ENCODE data around the gene SUMF1.

Gene SUMF1

DNA sequence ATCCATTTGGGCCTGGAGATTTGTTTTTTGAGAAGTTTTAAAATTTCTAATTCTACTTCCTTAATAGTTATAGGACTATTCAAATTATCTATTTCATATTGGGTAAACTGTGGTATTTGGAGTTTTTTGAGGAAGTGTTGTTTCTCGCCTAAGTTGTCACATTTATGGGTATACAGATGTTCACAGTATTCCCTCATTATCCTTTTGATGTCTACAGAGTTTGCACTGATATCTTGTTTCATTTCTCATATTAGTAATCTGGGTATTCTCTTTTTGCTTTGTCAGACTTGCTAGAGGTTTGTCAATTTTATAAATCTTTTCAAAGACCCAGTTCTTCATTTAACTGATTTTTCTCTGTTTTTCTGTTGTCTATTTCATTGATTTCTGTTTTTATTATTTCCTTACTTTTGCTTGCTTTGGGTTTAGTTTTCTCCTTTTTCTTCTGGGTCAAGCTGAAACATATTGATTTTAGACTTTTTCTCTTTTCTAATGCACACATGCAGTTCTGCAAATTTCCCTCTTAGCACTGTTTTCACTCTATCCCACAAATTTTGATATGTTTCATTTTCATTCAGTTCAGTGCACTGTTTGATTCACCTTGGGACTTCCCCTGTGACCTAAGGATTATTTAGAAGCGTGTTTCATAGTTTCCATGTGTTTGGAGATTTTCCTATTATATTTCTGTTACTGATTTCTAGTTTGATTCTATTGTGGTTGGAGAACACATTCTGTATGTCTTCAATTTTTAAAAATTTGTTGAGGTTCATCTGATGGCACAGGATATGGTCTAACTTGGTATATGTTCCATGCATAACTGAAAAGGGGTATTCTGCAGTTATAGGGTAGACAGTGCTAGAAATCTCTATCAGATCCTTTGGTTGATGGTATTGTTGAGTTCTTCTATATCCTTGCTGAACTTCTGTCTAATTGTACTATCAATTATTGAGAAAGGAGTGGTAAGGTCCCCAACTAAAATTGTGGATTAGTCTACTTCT lies 79.6 kb downstream of the SUMF1 start:
- DNase-seq (ENCODE audit: low read depth in 3 of 3), result no peak

- DNase-seq (ENCODE audit: low read depth in 3 of 3), result no peak
Measured at GRCh38 chr3:4385201-4385600, 81.9 kb downstream of the SUMF1 start.

DNA sequence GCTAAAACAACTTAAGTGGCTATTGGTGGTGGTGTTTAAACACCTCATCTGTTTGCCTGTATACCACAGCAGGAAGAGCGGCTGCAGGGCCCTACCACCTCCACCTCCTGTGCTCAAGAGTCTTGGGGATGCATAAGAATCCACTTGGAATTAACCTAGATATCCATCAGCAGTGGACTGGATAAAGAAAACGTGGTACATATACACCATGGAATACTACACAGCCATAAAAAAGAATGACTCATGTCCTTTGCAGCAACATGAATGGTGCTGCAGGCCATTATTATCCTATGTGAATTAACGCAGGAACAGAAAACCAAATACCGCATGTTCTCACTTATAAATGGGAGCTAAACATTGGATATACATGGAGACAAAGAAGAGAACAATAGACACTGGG lies 87.1 kb downstream of the SUMF1 start:
- no peak for DNase-seq (ENCODE audit: low read depth in 3 of 3)

- DNase-seq (ENCODE audit: low read depth in 3 of 3), result no peak
Measured at GRCh38 chr3:4376499-4376898, 90.6 kb downstream of the SUMF1 start.

DNA sequence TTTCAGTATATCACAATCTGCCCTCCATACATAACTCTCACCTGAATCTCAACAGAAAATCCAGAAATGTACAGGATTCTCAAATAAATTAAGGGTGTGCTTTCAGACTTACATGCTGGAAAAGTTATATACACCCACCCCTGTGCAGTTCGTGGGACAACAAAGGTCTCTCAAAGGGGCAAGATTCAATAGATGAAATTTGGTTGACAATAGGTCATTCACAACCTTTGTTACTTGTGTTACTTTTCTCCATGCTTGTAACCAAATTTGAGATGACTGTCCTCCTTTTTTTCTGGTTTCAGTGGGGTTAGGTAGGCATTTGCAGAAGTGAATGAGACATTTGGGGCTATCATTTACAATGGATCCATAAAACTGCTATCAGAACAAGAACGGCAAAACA lies 91.2 kb downstream of the SUMF1 start:
- no peak for DNase-seq (ENCODE audit: low read depth in 3 of 3)

GRCh38 chr3:4373669-4374068 lies 93.4 kb downstream of the SUMF1 start:
- DNase-seq (ENCODE audit: low read depth in 3 of 3), result no peak

GRCh38 chr3:4362523-4362922 lies 104.5 kb downstream of the SUMF1 start:
- DNase-seq (ENCODE audit: low read depth in 3 of 3), result no peak

- DNase-seq (ENCODE audit: low read depth in 3 of 3), result no peak
Measured at GRCh38 chr3:4360817-4361216, 106.3 kb downstream of the SUMF1 start.

GRCh38 chr3:4359805-4360502 lies 107.1 kb downstream of the SUMF1 start:
- no peak for DNase-seq (ENCODE audit: low read depth in 3 of 3)

- DNase-seq (ENCODE audit: low read depth in 3 of 3), result no peak
Measured at GRCh38 chr3:4358273-4358672, 108.8 kb downstream of the SUMF1 start.

DNA sequence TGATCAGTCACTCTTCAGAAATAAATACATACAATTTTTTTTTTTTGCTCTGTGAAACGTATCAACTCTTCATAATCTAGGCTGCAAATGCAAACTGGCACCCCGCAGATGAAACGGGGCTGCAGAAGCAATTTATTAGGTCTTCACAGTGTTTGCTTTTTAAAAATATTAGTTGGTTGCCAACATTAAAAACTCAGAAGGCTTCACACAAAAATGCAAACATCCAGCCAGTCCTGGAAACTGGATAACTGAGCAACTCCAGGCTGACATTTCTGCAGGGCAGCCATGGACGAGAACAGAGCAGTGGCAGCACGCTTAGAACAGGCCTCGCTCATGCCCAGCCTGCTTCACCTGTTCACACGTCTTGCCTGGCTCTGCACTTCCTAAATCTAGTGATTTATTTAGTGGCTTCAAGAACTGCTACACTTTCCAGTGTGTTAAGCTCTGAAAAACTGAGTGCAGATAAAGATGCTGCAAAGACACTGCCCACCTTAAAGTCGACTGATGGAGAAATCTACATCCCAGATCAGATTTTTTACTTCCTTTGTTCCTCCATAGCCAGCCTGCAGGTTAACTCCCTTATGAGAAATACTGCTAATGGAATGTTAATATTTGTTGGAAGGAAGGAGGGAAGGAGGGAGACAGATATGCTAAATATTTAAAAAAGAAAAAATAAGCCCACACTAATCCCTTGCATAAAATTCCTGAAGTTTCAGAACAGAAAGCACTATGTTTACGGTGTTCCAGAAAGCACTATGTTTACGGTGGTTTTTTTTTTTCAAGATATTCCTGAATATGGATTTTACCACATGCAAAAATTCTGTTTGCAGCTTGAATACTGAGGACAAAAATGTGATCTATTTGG lies 110.3 kb downstream of the SUMF1 start:
- no peak for DNase-seq (ENCODE audit: low read depth in 3 of 3)

GRCh38 chr3:4356220-4356540 lies 110.9 kb downstream of the SUMF1 start:
- DNase-seq (ENCODE audit: low read depth in 3 of 3), result no peak

DNA sequence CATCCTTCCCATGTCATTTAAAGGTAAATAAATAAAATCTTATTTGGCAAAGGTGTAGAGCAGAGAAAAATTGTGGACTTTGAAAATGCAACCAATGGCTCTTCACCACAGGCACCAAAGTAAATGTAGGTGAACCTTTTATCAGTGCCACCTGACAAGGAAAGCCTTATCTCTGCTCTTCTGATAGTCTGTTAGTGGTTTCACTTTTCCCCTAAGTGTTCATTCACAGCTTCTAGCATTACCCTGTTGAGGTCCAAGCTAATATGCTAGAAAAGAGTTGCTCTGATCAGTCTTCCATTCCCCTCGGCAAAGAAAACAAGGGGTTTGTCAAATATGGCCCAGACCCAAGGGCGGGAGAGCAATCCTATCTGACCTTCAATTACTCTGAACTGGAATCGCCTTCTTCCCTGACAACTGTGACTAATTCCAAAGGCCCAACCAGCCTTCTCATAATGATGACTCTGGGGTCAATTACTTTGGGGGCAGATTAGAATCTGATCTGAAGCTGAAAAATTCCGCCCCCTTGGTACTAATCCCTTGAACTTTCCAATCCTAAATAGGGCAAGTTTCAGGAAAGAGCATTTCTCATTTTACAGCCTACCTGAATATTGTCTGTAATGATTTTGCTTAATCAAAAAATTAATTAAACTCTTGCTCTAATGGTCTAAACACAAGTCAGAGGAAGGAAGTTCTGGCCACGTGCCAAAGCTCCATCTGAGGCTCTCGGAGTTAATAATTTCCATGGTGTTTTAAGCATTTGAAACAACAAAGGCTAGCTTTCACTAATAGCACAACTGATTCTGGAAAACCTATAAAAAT lies 111.5 kb downstream of the SUMF1 start:
- DNase-seq (ENCODE audit: low read depth in 3 of 3), result no peak

- DNase-seq (ENCODE audit: low read depth in 3 of 3), result no peak
Measured at GRCh38 chr3:4351872-4352271, 115.2 kb downstream of the SUMF1 start.

DNA sequence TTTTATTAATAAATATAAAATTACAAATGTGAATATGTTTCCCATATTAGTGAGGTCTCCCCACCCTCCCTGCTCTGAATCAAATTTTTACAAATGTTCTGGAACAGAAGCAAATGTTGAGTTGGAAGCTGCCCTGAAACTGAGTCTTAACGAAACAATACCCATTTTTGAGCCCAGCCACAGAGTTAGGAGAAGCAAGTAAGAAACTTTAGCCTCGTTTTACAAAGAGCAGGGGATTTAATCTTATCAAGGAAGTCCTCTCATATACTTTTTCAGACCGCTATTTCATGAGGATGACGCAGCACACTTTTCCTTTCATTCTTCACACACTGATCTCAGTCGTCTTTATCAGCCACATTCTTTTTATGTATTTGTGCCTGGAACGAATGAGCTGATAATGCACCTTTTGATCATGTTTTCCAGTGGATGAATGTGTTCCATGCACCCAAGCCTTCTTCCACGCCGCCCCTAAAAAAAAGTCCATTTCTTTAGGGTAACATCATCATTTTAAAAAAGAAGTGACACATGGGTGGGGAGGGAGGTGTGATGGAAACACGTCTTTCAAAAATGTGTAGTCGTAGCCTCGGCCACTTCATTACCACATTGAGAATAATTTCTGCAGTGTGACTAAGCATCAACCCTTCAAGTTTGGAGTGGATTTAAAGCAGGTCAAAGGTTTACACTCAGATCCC lies 115.8 kb downstream of the SUMF1 start:
- peak in 2 of 3 experiments; percentile 21 for DNase-seq (ENCODE audit: low read depth in 3 of 3)

- DNase-seq (ENCODE audit: low read depth in 3 of 3), result peak in 2 of 3 experiments; percentile 7 to 37
Measured at GRCh38 chr3:4350789-4351163, 116.3 kb downstream of the SUMF1 start.

- no peak for DNase-seq (ENCODE audit: low read depth in 3 of 3)
Measured at GRCh38 chr3:4343258-4343657, 123.8 kb downstream of the SUMF1 start.

GRCh38 chr3:4341336-4341675 lies 125.8 kb downstream of the SUMF1 start:
- DNase-seq (ENCODE audit: low read depth in 3 of 3), result no peak

DNA sequence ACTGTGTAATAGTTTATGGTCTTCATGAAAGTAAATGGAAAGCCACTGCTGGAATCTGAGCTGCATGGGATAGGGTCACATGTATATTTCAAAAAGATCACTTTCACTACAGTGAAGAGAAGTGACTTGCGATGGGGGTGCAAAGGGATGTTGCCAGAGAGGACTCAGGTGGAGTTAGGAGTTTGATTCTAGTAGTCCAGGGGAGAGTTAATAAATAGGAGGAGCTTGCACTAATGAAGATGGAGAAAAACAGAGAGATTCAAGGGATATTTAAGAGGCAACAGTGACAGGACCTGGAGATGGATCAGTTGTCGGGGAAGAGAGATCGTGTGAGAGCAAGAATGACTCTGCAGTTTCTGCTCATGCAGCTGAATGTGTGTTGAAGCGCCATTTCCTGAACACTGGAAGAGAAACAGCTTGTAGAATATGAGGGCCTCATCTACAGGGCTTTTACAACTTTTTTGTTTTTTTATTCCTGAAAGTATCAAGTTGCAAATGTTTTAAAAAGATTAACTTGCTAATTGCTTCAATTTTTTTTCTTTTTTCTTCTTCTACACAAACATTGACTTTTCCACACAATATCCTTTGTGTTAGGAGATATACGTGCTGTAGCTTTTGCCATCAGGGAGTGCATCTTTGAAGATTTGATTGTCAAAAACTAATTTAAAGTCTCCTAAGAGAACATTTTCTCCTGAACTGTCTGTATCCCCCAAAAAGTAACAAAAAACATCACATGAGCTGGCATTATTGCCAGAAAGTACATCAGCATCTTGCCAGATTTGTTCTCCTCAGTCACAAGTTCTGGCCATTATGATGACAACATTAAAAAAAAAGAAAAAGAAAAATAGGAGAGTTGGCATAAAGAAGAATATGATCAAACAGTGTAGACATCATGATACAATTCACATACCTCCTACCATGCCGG lies 126.4 kb downstream of the SUMF1 start:
- DNase-seq (ENCODE audit: low read depth in 3 of 3), result no peak

DNA sequence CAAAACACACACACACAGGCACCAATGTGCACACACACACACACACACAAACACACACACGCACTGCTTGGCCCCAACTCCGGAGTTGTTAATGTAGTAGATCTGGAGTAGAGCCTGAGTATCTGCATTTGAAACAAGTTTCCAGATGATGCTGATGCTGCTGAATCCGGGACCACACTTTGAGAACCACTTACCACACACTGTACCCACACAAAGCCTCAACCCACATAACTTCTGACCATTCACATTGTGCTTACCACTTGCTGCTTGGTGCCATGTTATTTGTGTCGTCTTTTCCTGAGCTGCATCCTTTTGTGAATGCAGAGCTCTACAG lies 127.0 kb downstream of the SUMF1 start:
- DNase-seq (ENCODE audit: low read depth in 3 of 3), result no peak

Data from stimulated activated CD4-positive, alpha-beta T cell treated with anti-CD3 and anti-CD28 coated beads, TNF-alpha, amount 100 ng/mL, for 4 hours (primary cell).